ENCODE measurements around the gene CMSS1.

DNA sequence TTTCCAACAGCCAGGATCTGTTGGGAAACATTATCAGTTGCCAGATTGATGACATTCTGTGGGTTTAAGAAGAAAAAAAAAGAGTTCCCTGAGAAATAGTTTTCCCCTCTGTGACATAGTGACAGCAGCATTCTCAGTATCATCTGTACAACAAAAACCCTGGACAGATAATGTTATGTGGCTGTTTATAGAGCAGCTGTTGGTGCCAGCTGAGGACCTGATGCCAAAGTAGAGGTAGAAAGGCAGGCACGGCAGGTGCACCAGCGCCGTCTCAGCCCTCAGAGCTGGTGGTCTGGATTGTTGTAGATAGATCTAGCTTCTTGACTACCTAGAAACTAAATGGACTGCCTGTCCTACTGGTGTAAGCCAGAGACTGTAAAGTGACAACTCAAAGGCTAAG lies 352.8 kb downstream of the CMSS1 start:
- TF ChIP-seq, protein P1, sequence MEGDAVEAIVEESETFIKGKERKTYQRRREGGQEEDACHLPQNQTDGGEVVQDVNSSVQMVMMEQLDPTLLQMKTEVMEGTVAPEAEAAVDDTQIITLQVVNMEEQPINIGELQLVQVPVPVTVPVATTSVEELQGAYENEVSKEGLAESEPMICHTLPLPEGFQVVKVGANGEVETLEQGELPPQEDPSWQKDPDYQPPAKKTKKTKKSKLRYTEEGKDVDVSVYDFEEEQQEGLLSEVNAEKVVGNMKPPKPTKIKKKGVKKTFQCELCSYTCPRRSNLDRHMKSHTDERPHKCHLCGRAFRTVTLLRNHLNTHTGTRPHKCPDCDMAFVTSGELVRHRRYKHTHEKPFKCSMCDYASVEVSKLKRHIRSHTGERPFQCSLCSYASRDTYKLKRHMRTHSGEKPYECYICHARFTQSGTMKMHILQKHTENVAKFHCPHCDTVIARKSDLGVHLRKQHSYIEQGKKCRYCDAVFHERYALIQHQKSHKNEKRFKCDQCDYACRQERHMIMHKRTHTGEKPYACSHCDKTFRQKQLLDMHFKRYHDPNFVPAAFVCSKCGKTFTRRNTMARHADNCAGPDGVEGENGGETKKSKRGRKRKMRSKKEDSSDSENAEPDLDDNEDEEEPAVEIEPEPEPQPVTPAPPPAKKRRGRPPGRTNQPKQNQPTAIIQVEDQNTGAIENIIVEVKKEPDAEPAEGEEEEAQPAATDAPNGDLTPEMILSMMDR (IDR thresholded peaks at IDR 0.05), result no peak
- TF ChIP-seq EZH2phosphoT487 (IDR thresholded peaks at IDR 0.05) (no peak), EZH2 (IDR thresholded peaks at IDR 0.05) (no peak)

Measured in neural progenitor cell (in vitro differentiated cells).